Endodermal cell (in vitro differentiated cells): Measurements from ENCODE around the gene ZIC2. TPM values are rescaled to one million over a fixed set of nuclear protein-coding genes. Genes with fewer than 3 reads are reported as not detected.

Experiments
- DNase-seq: peaks from one replicate; pipeline ENCODE4 v3.0.0-alpha.2; 2017
- H3K27ac ChIP-seq: 2 replicates; pipeline ENCODE4 v1.5.1; 2013; ENCODE audit warnings: mild to moderate bottlenecking, low read depth, low read length, moderate library complexity
- H3K27me3 ChIP-seq: 2 replicates; pipeline ENCODE4 v1.6.1; 2013; ENCODE audit warnings: mild to moderate bottlenecking, low read length, moderate library complexity; ENCODE audit not compliant: insufficient read depth, control insufficient read depth, poor library complexity, severe bottlenecking
- H3K36me3 ChIP-seq: 2 replicates; pipeline ENCODE4 v1.7.0; 2013; ENCODE audit warnings: mild to moderate bottlenecking, low read length, moderate library complexity; ENCODE audit not compliant: control insufficient read depth, insufficient read depth
- H3K4me1 ChIP-seq: one replicate; pipeline ENCODE4 v1.7.0; 2013; ENCODE audit warnings: low read length; ENCODE audit not compliant: control insufficient read depth, insufficient read depth
- H3K4me3 ChIP-seq: 2 replicates; pipeline ENCODE4 v1.5.1; 2013; ENCODE audit warnings: mild to moderate bottlenecking, low read length, moderate library complexity
- H3K9ac ChIP-seq: 2 replicates; pipeline ENCODE4 v1.6.1; 2013; ENCODE audit warnings: mild to moderate bottlenecking, low read length, moderate library complexity; ENCODE audit not compliant: poor library complexity, severe bottlenecking; ENCODE audit errors: extremely low read depth
- H3K9me3 ChIP-seq: 2 replicates; pipeline ENCODE4 v1.6.1; 2013; ENCODE audit warnings: mild to moderate bottlenecking, low read length, moderate library complexity; ENCODE audit not compliant: control insufficient read depth
- H3K27ac Mint-ChIP-seq: 2 replicates; pipeline ENCODE4 v1.8.0; 2020; ENCODE audit warnings: mixed read lengths
- H3K27me3 Mint-ChIP-seq: 2 replicates; pipeline ENCODE4 v1.8.0; 2021; ENCODE audit warnings: mild to moderate bottlenecking, mixed read lengths; ENCODE audit not compliant: insufficient read depth
- H3K36me3 Mint-ChIP-seq: 2 replicates; pipeline ENCODE4 v1.8.0; 2020; ENCODE audit warnings: low read depth, mixed read lengths
- H3K4me1 Mint-ChIP-seq: 2 replicates; pipeline ENCODE4 v1.8.0; 2020; ENCODE audit warnings: mixed read lengths
- H3K4me3 Mint-ChIP-seq: 2 replicates; pipeline ENCODE4 v1.8.0; 2020; ENCODE audit warnings: mild to moderate bottlenecking, moderate library complexity, mixed read lengths
- H3K9me3 Mint-ChIP-seq: 2 replicates; pipeline ENCODE4 v1.8.0; 2020; ENCODE audit warnings: mild to moderate bottlenecking, mixed read lengths
- CTCF ChIP-seq: fragments of 200-600 bp; sonication (generic); conservative IDR thresholded peaks from 2 replicates; pipeline ENCODE4 v1.5.0; 2021; ENCODE audit warnings: antibody characterized with exemption, mild to moderate bottlenecking
- whole genome bisulfite sequencing, 2 experiments: methylation state at CpG; one replicate each; pipeline versions ENCODE4 v1.1.5 to v1.1.7; 2013; ENCODE audit warnings: missing lambda C conversion rate in 2 of 2, mixed read lengths in 1 of 2; ENCODE audit not compliant: insufficient coverage in 1 of 2, insufficient read length in 1 of 2; 5-methylcytosine and 5-hydroxymethylcytosine counted together
- total RNA-seq, 2 donors: library from RNA; stranded (reverse); fragmentation: NEBNext Ultra II Directional in 1 of 2; extraction: Animal tissue kit (Norgen Biotek cat#: 25700) in 1 of 2; gene quantifications; 2 replicates in 1 of 2; 3 replicates in 1 of 2; pipeline ENCODE4 v1.2.1, GENCODE V29; 2021

Gene ZIC2
- total RNA-seq, 2 donors from 2014 or later, result 182 to 301 TPM

GRCh38 chr13:99974296-99974938 is 7.2 kb upstream of the ZIC2 start:
- DNase-seq, result peak; percentile 55
- no peaks in the 10 kb centered on the region for H3K9me3 ChIP-seq
- H3K4me1 ChIP-seq, result peaks cover 5% of the 10 kb centered on the region
- TF ChIP-seq CTCF, result no peak
- Mint-ChIP-seq H3K9me3 (no peaks in the 10 kb centered on the region), H3K27me3 (peaks cover 72% of the 10 kb centered on the region), H3K4me3 (no peak overlapping the region), H3K36me3 (no peaks in the 10 kb centered on the region), H3K27ac (no peak overlapping the region), H3K4me1 (peaks cover 29% of the 10 kb centered on the region)
- H3K27me3 ChIP-seq, result peaks cover 64% of the 10 kb centered on the region
- 51 to 56% methylated on average over 11 to 18 of the region's 18 CpGs for WGBS, 2 experiments
- no peak overlapping the region for H3K27ac ChIP-seq
- no peaks in the 10 kb centered on the region for H3K36me3 ChIP-seq
- H3K9ac ChIP-seq, result no peak overlapping the region
- H3K4me3 ChIP-seq, result no peak overlapping the region

- H3K36me3 ChIP-seq, result no peaks in the 10 kb centered on the region
- no peak overlapping the region for H3K9ac ChIP-seq
- Mint-ChIP-seq H3K4me3 (no peak overlapping the region), H3K36me3 (no peaks in the 10 kb centered on the region), H3K27ac (no peak overlapping the region), H3K27me3 (peaks cover 71% of the 10 kb centered on the region), H3K9me3 (no peaks in the 10 kb centered on the region), H3K4me1 (peaks cover 29% of the 10 kb centered on the region)
- no peak overlapping the region for H3K4me3 ChIP-seq
- 59 to 65% methylated on average over 26 to 33 of the region's 34 CpGs for WGBS, 2 experiments
- TF ChIP-seq CTCF, result no peak
- peak; percentile 78 for DNase-seq
- peaks cover 64% of the 10 kb centered on the region for H3K27me3 ChIP-seq
- no peaks in the 10 kb centered on the region for H3K9me3 ChIP-seq
- no peak overlapping the region for H3K27ac ChIP-seq
- H3K4me1 ChIP-seq, result peaks cover 5% of the 10 kb centered on the region
Measured at GRCh38 chr13:99974939-99975561, 6.5 kb upstream of the ZIC2 start.

- Histone ChIP-seq H3K9ac (no peak overlapping the region), H3K4me1 (peaks cover 5% of the 10 kb centered on the region), H3K36me3 (no peaks in the 10 kb centered on the region), H3K9me3 (no peaks in the 10 kb centered on the region), H3K27me3 (peaks cover 64% of the 10 kb centered on the region), H3K4me3 (no peak overlapping the region), H3K27ac (no peak overlapping the region)
- H3K4me1 Mint-ChIP-seq, result peaks cover 29% of the 10 kb centered on the region
- TF ChIP-seq CTCF, result peak; percentile 39
- no peaks in the 10 kb centered on the region for H3K9me3 Mint-ChIP-seq
- no peak overlapping the region for H3K4me3 Mint-ChIP-seq
- H3K27me3 Mint-ChIP-seq, result peaks cover 71% of the 10 kb centered on the region
- no peaks in the 10 kb centered on the region for H3K36me3 Mint-ChIP-seq
- 87 to 91% methylated on average over 15 to 19 of the region's 19 CpGs for WGBS, 2 experiments
- no peak overlapping the region for H3K27ac Mint-ChIP-seq
- peak; percentile 71 for DNase-seq
Measured at GRCh38 chr13:99975626-99976025, 6.0 kb upstream of the ZIC2 start.
